Fibroblast of pulmonary artery (primary cell): ENCODE data around the gene CCSER1.

Source experiments
- DNase-seq: peaks from one replicate; pipeline ENCODE4 v3.0.0-alpha.2; 2010; ENCODE audit warnings: low read depth
- H3K4me3 ChIP-seq: replicated peaks from 2 replicates; pipeline ENCODE4 v1.5.1; 2011; ENCODE audit warnings: low read depth, mild to moderate bottlenecking, control low read depth, low read length, moderate library complexity
- TF ChIP-seq, protein P1 (sequence below): IDR thresholded peaks from 2 replicates; pipeline ENCODE4 v1.5.1; 2011; ENCODE audit warnings: mild to moderate bottlenecking, control low read depth, low read length, inconsistent platforms; ENCODE audit errors: missing control alignments

Gene CCSER1

DNA sequence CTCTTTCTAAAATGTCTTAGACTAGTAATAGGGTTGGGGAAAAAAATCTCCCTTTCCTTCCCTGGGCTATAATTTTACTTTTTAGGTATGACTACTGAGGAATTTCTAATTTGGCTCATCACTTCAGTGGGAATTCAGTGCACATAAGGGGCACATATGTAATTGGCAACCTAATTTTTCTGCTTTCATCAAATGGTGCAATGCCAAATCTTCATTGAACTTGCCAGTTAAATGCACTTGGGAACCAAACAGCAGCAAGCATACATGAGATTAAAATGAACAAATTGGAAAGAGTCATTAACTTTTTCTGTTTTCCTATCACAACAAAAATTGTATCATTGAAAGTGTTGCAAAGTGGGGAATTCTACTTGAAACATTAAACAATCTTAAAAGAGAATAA is 2.9 kb upstream of the CCSER1 start:
- H3K4me3 ChIP-seq, result no peak overlapping the region
- no peak for DNase-seq
- TF ChIP-seq, protein P1, sequence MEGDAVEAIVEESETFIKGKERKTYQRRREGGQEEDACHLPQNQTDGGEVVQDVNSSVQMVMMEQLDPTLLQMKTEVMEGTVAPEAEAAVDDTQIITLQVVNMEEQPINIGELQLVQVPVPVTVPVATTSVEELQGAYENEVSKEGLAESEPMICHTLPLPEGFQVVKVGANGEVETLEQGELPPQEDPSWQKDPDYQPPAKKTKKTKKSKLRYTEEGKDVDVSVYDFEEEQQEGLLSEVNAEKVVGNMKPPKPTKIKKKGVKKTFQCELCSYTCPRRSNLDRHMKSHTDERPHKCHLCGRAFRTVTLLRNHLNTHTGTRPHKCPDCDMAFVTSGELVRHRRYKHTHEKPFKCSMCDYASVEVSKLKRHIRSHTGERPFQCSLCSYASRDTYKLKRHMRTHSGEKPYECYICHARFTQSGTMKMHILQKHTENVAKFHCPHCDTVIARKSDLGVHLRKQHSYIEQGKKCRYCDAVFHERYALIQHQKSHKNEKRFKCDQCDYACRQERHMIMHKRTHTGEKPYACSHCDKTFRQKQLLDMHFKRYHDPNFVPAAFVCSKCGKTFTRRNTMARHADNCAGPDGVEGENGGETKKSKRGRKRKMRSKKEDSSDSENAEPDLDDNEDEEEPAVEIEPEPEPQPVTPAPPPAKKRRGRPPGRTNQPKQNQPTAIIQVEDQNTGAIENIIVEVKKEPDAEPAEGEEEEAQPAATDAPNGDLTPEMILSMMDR, result no peak

DNA sequence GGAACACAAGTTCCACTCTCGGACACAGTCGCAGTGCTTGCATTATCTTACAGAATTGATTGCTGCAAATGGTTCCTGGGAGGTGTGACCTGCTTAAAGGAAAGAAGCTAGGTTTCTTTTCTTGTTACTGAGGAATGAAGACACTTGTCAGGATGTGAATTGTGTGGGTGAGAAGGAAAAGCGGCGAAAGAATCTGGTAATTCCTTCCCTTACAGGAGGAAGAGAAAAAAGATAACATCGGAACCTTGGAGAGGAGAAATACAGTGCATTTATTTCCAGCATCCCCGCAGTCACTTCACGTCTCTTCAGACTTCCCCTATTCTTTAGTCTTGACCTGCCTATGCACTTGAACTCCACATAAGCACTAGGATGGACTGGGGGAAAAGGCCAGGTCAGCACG is 389 bp upstream of the CCSER1 start:
- no peak for DNase-seq
- H3K4me3 ChIP-seq, result peak overlapping the region; percentile 46
- TF ChIP-seq, protein P1, result no peak

DNA sequence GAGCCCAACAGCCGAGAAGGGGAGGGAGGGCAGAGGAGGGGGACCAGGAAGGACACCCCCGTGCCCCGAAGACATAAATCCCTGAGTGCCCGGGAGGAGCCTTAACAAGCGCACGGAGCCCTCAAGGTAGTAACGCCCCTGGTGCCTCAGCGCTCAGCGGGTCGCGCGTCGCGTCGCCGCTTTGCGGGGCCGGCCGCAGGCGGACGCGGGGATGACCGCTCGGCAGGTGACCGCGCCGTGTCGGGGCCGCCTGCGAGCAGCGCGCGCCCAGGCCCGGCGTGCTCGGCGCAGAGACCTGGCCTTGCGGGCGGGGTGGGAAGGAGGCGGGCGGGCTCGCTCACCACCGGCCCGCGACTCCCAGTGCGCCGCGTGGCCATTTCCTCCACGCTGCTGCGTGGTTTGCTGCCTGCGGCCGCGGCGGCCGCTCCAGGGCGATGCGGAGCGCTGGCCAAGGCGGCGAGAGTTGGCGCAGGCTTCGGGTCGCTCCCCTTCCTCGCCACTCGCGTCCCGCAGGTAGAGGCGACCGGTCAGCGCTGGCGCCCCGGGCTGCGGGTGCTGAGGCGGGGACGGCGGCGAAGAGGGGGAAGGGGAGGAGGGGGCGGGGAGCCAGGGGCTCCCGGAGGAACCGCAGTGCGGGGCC is 632 bp downstream of the CCSER1 start:
- no peak for DNase-seq
- peak overlapping the region; percentile 46 for H3K4me3 ChIP-seq
- TF ChIP-seq, protein P1, result no peak

DNA sequence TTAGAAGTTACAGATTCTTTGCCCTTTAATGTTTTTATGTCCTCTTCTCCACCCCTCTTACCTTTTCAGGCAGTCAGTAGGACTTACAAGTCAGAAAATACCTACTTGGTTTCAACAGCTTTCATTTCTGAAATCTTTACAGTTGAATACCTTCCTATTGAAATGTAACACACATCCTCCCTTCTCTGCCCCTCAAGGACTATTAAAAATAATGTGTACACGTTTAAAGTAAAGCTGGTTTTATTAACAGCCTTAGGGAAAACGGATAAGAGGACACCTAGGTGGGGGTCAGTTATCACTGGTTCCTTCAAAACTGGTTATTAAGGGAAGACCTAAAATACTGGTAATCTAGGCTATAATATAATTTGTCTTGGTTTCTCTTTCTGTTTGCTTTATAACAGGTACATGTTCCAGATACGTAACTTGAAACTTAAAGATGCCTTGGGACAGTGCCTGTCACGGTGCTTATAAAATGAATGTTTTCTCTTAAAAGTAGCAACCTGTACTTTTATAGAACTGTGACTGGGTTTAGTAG is 1.8 kb downstream of the CCSER1 start:
- no peak overlapping the region for H3K4me3 ChIP-seq
- TF ChIP-seq, protein P1, result no peak
- no peak for DNase-seq

DNA sequence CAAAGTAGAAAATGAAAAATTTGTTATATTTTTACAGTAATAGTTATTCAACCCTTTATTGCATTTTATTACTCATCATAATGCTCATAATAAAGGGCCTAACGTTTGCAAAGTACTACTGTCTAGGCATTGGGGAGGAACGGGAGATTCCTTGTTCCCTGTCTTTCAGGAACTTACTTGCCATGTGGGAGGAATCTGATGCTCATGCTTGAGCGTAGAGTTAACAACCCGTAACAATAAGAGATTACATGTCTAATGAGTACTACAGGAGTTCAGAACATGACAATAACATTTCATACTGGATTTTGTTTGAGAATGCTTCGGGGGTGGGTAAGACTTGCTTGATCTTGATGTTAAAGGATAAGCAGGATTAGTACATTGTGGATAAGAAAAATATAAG is 2.9 kb downstream of the CCSER1 start:
- TF ChIP-seq, protein P1, result no peak
- no peak overlapping the region for H3K4me3 ChIP-seq
- DNase-seq, result no peak

DNA sequence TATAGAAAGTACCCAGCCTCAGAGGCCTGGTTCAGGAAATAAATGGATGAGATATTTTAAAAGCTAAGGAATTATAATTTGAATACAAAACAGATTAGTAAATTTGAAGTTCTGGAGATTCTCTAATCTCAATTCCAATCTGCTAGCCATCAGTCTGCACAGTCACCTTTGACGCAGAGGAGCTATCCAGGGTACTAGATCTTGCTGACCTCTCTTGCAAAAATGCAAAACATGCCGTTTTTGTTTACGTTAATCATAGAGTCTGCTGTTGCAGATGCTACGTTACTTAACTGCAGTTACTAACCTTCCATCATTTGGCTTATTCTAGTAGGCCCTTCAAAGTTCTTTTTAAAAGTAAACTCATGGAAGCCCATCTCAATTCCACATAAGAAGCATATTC is 10.4 kb downstream of the CCSER1 start:
- TF ChIP-seq, protein P1, result no peak

DNA sequence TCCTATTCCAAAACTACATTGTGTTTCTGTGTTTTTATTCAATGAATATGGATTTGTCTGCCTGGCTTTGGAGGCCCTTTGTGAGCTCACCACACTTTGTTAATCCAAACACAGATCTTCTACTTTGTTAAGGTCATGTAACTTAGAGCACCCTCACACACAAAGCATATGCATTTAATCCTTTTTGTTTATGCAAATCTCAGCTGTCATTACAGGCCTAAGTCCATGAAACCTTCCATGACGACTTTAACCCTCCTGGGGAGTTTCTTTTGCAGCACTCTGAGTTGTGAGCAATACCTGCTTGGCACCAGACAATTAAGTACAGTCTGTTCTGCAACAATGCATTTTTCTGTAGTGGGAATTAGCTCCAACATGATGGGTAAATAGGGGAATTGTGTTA is 14.9 kb downstream of the CCSER1 start:
- TF ChIP-seq, protein P1, result no peak
- DNase-seq, result no peak
- no peak overlapping the region for H3K4me3 ChIP-seq

More for the DNA sequence above, 10.4 kb downstream of the CCSER1 start:
- H3K4me3 ChIP-seq, result no peak overlapping the region
- DNase-seq, result no peak
